ENCODE measurements around the gene DIPK1C.

- TF ChIP-seq POLR2AphosphoS5 (IDR thresholded peaks at IDR 0.05; ENCODE audit: low read depth, low read length) = no peak
- TF ChIP-seq CTCF (IDR thresholded peaks at IDR 0.05) = no peak
- TF ChIP-seq TCF7L2 (IDR thresholded peaks at IDR 0.05; ENCODE audit: low read depth, low read length) = no peak
- TF ChIP-seq, protein P1, sequence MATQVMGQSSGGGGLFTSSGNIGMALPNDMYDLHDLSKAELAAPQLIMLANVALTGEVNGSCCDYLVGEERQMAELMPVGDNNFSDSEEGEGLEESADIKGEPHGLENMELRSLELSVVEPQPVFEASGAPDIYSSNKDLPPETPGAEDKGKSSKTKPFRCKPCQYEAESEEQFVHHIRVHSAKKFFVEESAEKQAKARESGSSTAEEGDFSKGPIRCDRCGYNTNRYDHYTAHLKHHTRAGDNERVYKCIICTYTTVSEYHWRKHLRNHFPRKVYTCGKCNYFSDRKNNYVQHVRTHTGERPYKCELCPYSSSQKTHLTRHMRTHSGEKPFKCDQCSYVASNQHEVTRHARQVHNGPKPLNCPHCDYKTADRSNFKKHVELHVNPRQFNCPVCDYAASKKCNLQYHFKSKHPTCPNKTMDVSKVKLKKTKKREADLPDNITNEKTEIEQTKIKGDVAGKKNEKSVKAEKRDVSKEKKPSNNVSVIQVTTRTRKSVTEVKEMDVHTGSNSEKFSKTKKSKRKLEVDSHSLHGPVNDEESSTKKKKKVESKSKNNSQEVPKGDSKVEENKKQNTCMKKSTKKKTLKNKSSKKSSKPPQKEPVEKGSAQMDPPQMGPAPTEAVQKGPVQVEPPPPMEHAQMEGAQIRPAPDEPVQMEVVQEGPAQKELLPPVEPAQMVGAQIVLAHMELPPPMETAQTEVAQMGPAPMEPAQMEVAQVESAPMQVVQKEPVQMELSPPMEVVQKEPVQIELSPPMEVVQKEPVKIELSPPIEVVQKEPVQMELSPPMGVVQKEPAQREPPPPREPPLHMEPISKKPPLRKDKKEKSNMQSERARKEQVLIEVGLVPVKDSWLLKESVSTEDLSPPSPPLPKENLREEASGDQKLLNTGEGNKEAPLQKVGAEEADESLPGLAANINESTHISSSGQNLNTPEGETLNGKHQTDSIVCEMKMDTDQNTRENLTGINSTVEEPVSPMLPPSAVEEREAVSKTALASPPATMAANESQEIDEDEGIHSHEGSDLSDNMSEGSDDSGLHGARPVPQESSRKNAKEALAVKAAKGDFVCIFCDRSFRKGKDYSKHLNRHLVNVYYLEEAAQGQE (IDR thresholded peaks at IDR 0.05; ENCODE audit: insufficient read depth in 1 of 2, low read depth in 2 of 2, low read length in 1 of 2) = no peak
- TF ChIP-seq SIN3A (IDR thresholded peaks at IDR 0.05; ENCODE audit: borderline replicate concordance, insufficient read depth, low read depth, low read length) = no peak
These were observed 61.4 kb downstream of the DIPK1C start for GRCh38 chr18:74395648-74396154.

Data from Panc1 (cell line).